Measurements from ENCODE around the gene RHEB.

Gene RHEB

DNA sequence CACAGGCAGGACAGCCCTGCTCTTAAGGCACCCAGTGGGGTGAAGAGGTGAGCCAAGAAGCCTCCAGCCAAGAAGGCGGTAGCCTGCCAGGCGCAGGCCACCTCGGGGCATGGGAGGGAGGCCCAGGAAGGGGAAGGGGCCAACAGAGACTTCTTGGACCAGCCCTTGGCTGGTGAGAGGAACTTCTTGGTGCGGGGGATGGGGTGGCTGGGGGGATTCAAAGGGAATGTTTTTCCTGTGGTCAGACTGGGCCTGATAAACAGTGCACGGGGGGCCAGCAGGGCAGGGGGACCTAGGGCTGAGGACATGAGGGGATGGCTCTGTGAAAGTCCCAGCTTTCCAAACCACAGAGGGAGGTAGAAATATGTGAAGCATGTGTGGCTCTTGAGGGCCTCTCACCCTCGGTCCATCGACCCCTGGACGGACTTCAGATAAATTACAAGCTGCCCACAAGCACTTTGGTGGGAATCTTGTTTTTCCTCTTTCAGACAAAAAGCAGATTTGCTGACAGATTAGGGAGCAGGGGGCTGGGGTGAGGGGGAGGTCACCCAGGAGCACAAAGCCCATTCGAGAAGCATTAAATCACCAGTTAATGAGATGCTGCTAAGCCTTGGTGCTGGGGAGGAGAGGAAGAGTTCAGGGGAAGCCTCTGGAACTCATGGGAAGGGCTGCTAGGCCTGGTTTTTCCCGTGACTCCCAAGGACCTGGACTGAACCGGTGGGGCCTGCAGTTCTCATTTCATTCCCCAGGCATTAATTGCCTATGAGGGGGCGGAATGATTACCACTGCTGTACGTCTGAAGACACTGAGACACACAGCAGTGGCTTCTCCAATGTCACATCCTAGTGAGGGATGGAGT, 91.1 kb downstream of the RHEB start:
- TF ChIP-seq RAD21 (IDR thresholded peaks at IDR 0.05; ENCODE audit: low read depth) (no peak), REST (IDR thresholded peaks at IDR 0.05; ENCODE audit: low read depth) (no peak), FOXM1 (IDR thresholded peaks at IDR 0.05; ENCODE audit: borderline replicate concordance, low read depth) (no peak), CREB1 (IDR thresholded peaks at IDR 0.05; ENCODE audit: low read depth) (no peak), ZBTB7A (IDR thresholded peaks at IDR 0.05; ENCODE audit: low read depth) (no peak), TAF1 (IDR thresholded peaks at IDR 0.05; ENCODE audit: low read depth) (no peak), CEBPB (IDR thresholded peaks at IDR 0.05) (no peak)

DNA sequence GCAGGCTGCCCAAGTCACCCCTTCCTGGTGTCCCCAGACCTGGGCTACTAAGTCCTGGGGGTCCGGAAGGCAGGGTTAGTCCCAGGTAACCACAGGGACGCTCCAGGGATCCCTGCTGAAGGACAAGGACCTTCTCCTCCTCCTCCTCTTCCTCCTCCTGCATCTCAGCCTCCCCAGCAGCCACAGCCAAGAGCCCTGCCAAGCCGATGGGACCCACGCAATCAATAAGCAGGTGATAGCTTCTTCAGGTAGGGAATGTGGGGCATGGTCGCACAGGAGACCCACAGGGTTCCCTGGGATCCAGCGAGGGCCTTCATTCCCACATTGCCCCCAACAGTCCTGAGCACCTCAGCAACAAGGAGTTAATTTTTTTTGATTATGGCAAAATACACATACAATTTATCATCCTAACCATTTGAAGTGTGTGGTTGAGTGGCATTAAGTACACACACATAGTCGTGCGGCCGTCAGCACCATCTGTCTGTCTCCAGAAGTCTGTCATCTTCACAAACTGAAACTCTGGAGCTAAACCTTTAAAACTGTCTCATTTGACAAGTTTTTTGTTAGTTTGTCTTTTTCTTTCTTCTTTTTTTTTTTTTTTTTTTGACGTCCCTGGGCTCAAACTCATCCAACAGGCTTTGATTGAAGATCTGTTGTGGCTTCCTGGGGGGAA, 91.9 kb downstream of the RHEB start:
- TF ChIP-seq TEAD4 (IDR thresholded peaks at IDR 0.05): no peak
- TF ChIP-seq TCF12 (IDR thresholded peaks at IDR 0.05; ENCODE audit: low read depth): no peak
- TF ChIP-seq REST (IDR thresholded peaks at IDR 0.05; ENCODE audit: low read depth): no peak
- TF ChIP-seq CEBPB (IDR thresholded peaks at IDR 0.05): no peak
- no peak for TF ChIP-seq RAD21 (IDR thresholded peaks at IDR 0.05; ENCODE audit: low read depth)
- TF ChIP-seq NFIC (IDR thresholded peaks at IDR 0.05): no peak
- TF ChIP-seq, protein P1, sequence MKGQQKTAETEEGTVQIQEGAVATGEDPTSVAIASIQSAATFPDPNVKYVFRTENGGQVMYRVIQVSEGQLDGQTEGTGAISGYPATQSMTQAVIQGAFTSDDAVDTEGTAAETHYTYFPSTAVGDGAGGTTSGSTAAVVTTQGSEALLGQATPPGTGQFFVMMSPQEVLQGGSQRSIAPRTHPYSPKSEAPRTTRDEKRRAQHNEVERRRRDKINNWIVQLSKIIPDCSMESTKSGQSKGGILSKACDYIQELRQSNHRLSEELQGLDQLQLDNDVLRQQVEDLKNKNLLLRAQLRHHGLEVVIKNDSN (IDR thresholded peaks at IDR 0.05): no peak
- no peak for TF ChIP-seq TAF1 (IDR thresholded peaks at IDR 0.05; ENCODE audit: low read depth)
- no peak for TF ChIP-seq EGR1 (IDR thresholded peaks at IDR 0.05)
- no peak for TF ChIP-seq CREB1 (IDR thresholded peaks at IDR 0.05; ENCODE audit: low read depth)
- no peak for TF ChIP-seq YY1 (IDR thresholded peaks at IDR 0.05; ENCODE audit: low read depth)
- TF ChIP-seq FOXM1 (IDR thresholded peaks at IDR 0.05; ENCODE audit: borderline replicate concordance, low read depth): no peak
- TF ChIP-seq, protein P2, sequence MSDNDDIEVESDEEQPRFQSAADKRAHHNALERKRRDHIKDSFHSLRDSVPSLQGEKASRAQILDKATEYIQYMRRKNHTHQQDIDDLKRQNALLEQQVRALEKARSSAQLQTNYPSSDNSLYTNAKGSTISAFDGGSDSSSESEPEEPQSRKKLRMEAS (IDR thresholded peaks at IDR 0.05): no peak
- TF ChIP-seq EP300 (IDR thresholded peaks at IDR 0.05; ENCODE audit: borderline replicate concordance): no peak

DNA sequence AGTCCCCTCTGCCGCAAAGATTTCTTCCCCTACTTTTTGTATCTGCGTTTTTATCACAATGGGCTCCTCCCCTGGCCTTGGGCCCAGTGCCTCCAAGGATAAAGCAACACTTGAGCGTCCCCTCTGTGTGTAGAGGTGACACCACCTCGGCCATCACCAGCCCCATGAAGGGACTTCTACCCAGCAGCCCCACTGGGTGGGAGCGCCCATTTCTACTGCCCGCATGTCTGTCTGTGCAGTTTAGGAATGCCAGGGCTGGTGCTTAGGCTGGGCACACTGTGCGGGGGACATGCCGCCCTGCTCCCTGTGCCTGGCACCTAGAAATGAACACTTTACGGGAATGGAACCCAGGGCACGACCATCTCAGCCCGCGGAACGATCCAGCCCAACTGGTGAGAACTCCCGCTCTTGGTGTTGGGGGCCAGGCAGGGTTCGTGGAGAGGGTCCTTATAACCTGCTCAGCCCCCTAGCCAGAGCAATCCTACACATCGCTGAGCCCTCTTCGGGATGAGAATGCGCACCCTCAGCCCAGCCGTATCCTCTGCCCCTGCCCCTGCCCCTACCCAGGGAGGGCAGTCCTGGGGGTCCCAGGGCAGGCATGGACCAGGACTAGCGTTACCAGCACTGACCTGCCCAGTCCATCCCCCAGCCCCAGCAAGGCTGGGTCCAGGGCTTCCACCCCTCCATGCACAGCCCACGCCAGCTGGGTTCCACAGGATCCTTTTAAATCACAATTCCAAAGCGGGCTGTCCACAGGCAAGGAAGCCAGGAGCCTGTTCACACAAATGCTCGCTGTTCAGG, 92.6 kb downstream of the RHEB start:
- TF ChIP-seq RAD21 (IDR thresholded peaks at IDR 0.05; ENCODE audit: low read depth): no peak
- no peak for TF ChIP-seq EP300 (IDR thresholded peaks at IDR 0.05; ENCODE audit: borderline replicate concordance)
- no peak for TF ChIP-seq TEAD4 (IDR thresholded peaks at IDR 0.05)
- no peak for TF ChIP-seq CREB1 (IDR thresholded peaks at IDR 0.05; ENCODE audit: low read depth)
- TF ChIP-seq, protein P2 (IDR thresholded peaks at IDR 0.05): no peak
- TF ChIP-seq FOXM1 (IDR thresholded peaks at IDR 0.05; ENCODE audit: borderline replicate concordance, low read depth): no peak
- TF ChIP-seq, protein P1 (IDR thresholded peaks at IDR 0.05): no peak
- TF ChIP-seq TCF12 (IDR thresholded peaks at IDR 0.05; ENCODE audit: low read depth): no peak
- no peak for TF ChIP-seq YY1 (IDR thresholded peaks at IDR 0.05; ENCODE audit: low read depth)

GRCh38 chr7:151426441-151426903, 93.2 kb downstream of the RHEB start:
- TF ChIP-seq EP300 (IDR thresholded peaks at IDR 0.05; ENCODE audit: borderline replicate concordance): 0 out of 2 replicates have a peak, but pooled peaks have one; percentile 15
- 0 out of 2 replicates have a peak, but pooled peaks have one; percentile 2 for TF ChIP-seq RAD21 (IDR thresholded peaks at IDR 0.05; ENCODE audit: low read depth)
- TF ChIP-seq, protein P2 (IDR thresholded peaks at IDR 0.05): no peak
- TF ChIP-seq TCF12 (IDR thresholded peaks at IDR 0.05; ENCODE audit: low read depth): no peak
- no peak for TF ChIP-seq CREB1 (IDR thresholded peaks at IDR 0.05; ENCODE audit: low read depth)
- TF ChIP-seq NFIC (IDR thresholded peaks at IDR 0.05): peak; percentile 88
- no peak for TF ChIP-seq YY1 (IDR thresholded peaks at IDR 0.05; ENCODE audit: low read depth)
